ENCODE measurements around the gene C9orf43.

DNA sequence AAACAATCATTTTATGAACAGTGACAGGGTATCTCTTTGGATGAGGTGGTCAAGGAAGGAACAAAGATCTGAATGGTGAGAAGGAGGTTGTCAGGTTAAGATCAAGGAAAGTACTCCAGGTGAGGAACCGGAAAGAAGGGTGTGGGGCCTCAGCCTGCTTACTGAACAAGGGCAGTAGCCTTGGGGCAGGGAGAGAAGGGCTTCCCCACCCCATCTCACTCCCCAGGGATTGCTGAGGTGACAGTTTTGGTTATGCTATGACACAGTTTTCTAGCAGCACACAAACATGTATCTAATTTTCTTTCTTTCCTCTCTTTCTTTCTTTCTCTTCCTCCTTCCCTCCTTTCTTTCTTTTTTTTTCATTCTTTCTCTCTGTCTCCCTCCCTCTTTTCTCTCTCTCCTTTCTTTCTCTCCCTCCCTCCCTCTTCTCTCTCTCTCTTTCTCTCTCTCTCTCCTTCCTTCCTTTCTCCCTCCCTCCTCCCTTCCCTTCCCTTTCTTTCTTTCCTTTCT, 29.6 kb upstream of the C9orf43 start:
- TF ChIP-seq IRF2 (CRISPR knock-in tag; IDR thresholded peaks at IDR 0.05; ENCODE audit: borderline replicate concordance, low read depth) (no peak), HMGA2 (CRISPR knock-in tag; IDR thresholded peaks at IDR 0.05) (no peak), PRRX2 (CRISPR knock-in tag; IDR thresholded peaks at IDR 0.05) (no peak)
- TF ChIP-seq, protein P1, sequence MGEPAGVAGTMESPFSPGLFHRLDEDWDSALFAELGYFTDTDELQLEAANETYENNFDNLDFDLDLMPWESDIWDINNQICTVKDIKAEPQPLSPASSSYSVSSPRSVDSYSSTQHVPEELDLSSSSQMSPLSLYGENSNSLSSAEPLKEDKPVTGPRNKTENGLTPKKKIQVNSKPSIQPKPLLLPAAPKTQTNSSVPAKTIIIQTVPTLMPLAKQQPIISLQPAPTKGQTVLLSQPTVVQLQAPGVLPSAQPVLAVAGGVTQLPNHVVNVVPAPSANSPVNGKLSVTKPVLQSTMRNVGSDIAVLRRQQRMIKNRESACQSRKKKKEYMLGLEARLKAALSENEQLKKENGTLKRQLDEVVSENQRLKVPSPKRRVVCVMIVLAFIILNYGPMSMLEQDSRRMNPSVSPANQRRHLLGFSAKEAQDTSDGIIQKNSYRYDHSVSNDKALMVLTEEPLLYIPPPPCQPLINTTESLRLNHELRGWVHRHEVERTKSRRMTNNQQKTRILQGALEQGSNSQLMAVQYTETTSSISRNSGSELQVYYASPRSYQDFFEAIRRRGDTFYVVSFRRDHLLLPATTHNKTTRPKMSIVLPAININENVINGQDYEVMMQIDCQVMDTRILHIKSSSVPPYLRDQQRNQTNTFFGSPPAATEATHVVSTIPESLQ (CRISPR knock-in tag; IDR thresholded peaks at IDR 0.05), result no peak
- TF ChIP-seq, protein P2, sequence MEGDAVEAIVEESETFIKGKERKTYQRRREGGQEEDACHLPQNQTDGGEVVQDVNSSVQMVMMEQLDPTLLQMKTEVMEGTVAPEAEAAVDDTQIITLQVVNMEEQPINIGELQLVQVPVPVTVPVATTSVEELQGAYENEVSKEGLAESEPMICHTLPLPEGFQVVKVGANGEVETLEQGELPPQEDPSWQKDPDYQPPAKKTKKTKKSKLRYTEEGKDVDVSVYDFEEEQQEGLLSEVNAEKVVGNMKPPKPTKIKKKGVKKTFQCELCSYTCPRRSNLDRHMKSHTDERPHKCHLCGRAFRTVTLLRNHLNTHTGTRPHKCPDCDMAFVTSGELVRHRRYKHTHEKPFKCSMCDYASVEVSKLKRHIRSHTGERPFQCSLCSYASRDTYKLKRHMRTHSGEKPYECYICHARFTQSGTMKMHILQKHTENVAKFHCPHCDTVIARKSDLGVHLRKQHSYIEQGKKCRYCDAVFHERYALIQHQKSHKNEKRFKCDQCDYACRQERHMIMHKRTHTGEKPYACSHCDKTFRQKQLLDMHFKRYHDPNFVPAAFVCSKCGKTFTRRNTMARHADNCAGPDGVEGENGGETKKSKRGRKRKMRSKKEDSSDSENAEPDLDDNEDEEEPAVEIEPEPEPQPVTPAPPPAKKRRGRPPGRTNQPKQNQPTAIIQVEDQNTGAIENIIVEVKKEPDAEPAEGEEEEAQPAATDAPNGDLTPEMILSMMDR (IDR thresholded peaks at IDR 0.05), result no peak
- TF ChIP-seq, protein P3, sequence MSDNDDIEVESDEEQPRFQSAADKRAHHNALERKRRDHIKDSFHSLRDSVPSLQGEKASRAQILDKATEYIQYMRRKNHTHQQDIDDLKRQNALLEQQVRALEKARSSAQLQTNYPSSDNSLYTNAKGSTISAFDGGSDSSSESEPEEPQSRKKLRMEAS (CRISPR knock-in tag; IDR thresholded peaks at IDR 0.05), result no peak
- TF ChIP-seq, protein P4, sequence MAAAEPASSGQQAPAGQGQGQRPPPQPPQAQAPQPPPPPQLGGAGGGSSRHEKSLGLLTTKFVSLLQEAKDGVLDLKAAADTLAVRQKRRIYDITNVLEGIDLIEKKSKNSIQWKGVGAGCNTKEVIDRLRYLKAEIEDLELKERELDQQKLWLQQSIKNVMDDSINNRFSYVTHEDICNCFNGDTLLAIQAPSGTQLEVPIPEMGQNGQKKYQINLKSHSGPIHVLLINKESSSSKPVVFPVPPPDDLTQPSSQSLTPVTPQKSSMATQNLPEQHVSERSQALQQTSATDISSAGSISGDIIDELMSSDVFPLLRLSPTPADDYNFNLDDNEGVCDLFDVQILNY (CRISPR knock-in tag; IDR thresholded peaks at IDR 0.05), result no peak
